Stimulated activated CD4-positive, alpha-beta T cell treated with anti-CD3 and anti-CD28 coated beads, Interleukin-1b, Interleukin-23, amount 100 ng/mL, for 1 hour (primary cell): ENCODE results near the gene DLEC1.
"Not testable (repeated sequence)": the region's sequence is repeated elsewhere in the genome, so short reads cannot be mapped to it uniquely, and the experiment has no call there.

Experiments
- DNase-seq, 2 donors: peaks; one replicate each; pipeline ENCODE4 v3.0.0-alpha.2; 2020; ENCODE audit warnings: low read depth in 2 of 2

Gene DLEC1

GRCh38 chr3:38154625-38155255 lies 115.7 kb downstream of the DLEC1 start:
- no peak for DNase-seq

GRCh38 chr3:38155825-38156224 lies 116.8 kb downstream of the DLEC1 start:
- no peak for DNase-seq

- no peak for DNase-seq
Observed at GRCh38 chr3:38157117-38157516, 118.1 kb downstream of the DLEC1 start.

DNA sequence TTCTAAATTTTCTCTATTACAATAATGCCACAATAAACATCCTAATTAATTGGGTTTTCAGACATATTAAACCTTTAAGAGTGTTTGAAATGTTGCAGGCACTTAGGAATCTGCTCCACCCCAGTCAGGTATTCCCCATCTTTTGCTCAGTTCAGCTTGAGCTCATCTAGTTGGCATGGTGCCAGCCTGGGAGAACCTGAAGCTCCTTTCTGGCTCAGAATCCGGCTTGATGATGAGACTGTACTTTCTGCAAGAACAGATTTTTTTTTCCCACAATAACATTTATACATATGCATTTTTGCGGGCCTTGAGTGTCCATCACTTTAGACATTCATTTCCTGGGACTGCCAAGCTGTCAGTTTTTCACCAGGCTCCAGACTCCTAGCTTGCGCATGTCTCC lies 118.6 kb downstream of the DLEC1 start:
- DNase-seq = no peak

DNA sequence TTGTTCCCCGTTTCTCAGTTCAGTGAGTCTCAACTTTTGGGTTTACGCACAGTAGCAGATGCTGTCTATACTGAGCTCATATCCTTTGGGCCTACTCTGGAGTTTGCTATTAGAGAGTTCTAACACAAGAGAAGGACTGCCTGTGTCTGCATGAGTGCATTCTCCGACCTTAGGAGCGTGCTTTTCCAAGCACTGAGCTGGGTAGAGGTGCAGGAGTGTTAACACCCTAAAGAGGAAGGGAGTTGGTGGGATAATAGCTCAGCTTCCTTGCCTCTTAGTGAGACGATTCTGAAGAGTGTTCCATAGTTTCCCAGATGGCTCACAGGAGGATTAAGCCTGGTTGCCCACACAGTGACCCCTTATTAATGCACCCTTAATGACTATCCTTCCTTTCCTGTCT lies 119.5 kb downstream of the DLEC1 start:
- DNase-seq = no peak

- DNase-seq = not testable (repeated sequence)
Observed at GRCh38 chr3:38160704-38161103, 121.7 kb downstream of the DLEC1 start.

GRCh38 chr3:38163117-38163840 lies 124.3 kb downstream of the DLEC1 start:
- no peak for DNase-seq

GRCh38 chr3:38163841-38164642 lies 125.0 kb downstream of the DLEC1 start:
- no peak for DNase-seq

- no peak for DNase-seq
Observed at GRCh38 chr3:38164643-38164951, 125.6 kb downstream of the DLEC1 start.

- DNase-seq = peak; percentile 87 to 90
Observed at GRCh38 chr3:38164952-38165721, 126.1 kb downstream of the DLEC1 start, which contains the start of gene OXSR1. OXSR1 (plus strand) TSS chr3:38165537; CDS start chr3:38165877, 340 bp downstream.

DNA sequence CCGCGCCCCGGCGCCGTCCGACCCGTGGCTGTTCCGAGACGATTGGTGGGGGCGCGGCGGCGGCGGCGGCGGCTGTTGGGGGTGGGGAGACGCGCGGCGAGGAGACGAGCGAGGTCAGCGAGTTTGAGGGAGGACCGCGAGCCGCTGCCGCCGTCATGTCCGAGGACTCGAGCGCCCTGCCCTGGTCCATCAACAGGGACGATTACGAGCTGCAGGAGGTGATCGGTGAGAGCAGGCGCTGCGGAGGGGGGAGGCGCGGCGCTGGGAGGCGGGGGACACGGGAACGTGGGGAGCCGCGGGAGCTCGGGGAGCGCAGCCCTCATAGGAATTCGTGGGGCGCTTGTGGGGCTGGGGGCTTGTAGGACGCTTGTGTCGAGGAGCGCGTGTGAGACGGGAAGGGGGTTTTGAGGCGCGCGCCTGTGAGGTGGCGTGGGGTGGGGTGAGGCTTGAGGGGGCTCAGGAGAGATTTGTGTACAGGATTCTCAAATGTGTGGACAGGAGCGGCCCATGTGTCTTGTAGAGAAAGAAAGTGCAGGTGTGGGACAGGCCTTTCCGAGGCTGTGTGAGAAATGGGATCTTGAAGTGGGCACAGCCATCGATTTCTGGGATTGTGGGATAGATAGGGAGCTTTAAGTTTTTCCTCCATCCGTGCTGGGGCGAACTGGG lies 126.8 kb downstream of the DLEC1 start:
- peak in 1 of 2 donors; percentile 6 for DNase-seq

GRCh38 chr3:38167591-38167990 lies 128.6 kb downstream of the DLEC1 start:
- DNase-seq = no peak

DNA sequence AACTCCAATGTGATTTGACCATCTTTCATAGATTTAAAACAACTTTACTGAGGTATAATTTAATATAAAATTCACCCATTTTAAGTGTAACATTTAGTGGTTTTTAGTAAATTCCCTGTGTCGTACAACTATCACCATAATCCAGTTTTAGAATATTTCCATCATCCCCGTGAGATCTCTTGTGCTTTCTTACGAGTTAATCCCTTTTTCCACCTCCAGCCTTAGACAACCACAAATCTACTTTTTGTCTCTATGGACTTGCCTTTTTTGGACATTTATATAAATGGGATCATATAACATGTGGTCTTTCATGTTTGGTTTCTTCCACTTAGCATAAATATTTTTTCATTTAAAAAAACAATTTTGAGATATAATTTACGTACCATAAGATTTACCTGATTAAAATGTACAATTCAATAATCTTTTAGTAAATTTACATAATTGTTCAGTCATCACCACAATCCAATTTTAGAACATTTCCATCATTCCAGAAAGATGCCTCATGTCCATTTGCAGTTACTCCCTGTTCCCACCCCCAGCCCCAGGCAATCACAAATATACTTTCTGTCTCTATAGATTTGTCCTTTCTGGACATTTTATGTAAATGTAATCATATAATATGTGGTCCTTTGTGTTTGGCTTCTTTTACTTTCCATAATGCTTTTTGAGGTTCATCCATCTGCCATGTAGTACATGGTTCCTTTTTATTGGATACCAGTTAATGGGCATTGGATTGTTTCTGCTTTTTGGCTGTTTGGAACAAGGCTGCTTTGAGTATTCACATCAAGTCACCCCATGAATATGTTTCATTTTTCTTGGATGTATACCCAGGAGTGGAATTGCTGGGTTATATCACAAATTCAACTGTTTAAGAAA lies 129.4 kb downstream of the DLEC1 start:
- DNase-seq = no peak

GRCh38 chr3:38169027-38169317 lies 130.0 kb downstream of the DLEC1 start:
- no peak for DNase-seq

GRCh38 chr3:38170722-38171121 lies 131.7 kb downstream of the DLEC1 start:
- no peak for DNase-seq

- DNase-seq = no peak
Observed at GRCh38 chr3:38171622-38172021, 132.6 kb downstream of the DLEC1 start.
